Activated T-cell treated with anti-CD3 and anti-CD28 coated beads for 4 hours (primary cell): ENCODE measurements around the gene EFNA3.

Experiments used
- DNase-seq: peaks from one replicate; pipeline ENCODE4 v3.0.0-alpha.2; 2020

EFNA3 gene

GRCh38 chr1:155049651-155050559 is 28.7 kb upstream of the EFNA3 start:
- no peak for DNase-seq

DNA sequence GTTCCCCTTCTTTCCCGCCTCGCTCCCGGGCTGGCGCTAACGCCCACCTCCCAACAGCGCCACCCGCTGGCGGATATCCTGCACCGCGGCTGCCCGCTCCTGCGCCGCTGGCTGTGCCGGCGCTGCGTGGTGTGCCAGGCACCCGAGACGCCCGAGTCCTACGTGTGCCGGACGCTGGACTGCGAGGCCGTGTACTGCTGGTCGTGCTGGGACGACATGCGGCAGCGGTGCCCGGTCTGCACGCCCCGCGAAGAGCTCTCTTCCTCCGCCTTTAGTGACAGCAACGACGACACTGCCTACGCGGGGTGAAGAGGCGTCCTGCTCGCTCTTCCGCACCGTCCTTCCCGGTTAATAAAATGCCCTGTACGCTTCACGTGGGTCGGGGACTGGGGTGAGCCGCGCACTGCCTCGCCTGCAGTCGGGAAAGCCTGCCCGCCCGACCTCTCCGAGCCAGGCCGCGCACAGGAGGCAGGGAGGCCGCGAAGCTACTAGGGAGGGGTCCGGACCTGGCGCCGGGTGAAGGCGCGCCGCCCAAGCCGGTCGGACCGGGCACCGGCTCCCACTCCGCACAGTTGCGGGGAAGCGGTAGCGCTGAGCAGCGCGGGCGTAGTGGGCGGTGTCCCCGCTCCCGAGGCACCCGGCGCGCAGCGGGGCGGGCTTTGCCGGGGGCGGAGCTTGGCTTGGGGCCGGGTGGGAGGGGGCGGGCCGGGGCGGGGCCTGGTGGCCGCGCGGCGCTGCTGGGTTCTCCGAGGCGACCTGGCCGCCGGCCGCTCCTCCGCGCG is 27.9 kb upstream of the EFNA3 start, which contains the start of gene ADAM15:
TSS of gene ADAM15 (plus strand) at position 757 of the 782 bp plus-strand sequence. CDS start 71 bp downstream, outside the sequence.
- peak; percentile 71 for DNase-seq

- no peak for DNase-seq
Measured at GRCh38 chr1:155051342-155051776, 27.3 kb upstream of the EFNA3 start.

GRCh38 chr1:155051777-155052398 is 26.7 kb upstream of the EFNA3 start:
- peak; percentile 39 for DNase-seq

DNA sequence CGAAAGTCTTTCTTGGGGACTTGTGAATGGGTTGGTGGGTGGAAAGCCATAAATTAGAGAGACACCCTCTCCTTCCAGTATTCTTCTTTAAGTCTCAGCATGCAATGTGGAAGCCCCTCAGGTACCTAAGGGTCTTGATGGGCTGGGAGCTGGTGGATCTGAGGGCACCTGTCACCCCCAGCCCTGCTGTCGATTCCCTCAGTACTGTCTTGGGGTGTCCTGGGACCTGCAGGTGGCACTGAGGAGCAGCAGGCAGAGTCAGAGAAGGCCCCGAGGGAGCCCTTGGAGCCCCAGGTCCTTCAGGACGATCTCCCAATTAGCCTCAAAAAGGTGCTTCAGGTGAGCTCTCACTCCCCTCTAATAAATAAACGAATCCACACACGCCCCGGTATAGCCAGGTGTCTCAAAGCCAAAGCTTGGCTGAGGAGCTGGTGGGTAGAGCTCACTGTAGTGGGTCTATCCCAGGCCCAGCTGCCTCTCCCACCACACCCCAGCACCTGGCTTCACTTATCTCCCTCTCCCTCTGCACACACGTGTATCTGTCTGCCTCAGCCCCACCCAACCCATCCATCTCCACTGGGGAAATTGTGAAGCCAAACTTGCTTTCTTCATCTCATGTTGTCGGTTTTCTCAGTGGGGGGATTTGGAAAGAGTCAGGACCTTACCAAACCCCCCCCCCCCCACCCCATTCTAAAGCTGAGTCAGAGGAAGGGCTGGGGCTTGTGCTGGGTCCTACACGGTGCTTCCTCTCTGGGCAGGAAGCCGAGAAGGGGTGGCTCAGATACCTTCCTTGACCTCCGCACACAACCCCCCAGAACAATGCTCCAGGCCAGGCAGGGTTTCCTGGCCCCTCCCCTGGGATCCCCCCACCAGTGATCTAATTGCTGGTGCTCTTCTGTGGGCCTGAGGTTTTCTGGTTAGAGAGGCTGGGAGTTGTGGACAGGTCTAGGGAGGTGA is 25.9 kb upstream of the EFNA3 start:
- no peak for DNase-seq

DNA sequence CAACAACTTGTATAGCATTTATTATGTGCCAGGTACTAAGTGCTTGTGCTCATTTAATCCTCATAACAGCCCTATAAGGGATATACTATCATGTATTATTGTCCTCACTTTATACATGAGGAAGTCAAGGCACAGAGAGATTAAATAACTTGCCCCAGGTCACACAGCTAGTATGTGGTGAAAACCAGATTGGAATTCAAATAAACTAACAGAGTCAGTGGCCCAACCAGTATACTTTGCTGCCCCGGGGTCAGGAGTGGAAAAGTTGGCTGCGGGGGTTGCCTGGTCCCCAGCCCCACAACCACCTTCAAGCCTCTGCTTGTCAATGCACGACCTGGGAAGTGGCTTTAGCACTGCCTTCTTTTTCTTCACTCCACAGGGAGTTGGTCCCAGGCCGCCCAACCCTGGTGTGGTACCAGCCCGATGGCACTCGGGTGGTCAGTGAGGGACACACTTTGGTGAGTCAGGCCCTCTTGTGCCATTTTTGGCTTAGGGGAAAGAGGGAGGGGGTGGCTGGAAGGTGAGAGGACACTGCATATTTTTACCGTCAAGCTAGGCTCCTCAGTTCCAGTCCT is 25.0 kb upstream of the EFNA3 start:
- DNase-seq, result no peak

DNA sequence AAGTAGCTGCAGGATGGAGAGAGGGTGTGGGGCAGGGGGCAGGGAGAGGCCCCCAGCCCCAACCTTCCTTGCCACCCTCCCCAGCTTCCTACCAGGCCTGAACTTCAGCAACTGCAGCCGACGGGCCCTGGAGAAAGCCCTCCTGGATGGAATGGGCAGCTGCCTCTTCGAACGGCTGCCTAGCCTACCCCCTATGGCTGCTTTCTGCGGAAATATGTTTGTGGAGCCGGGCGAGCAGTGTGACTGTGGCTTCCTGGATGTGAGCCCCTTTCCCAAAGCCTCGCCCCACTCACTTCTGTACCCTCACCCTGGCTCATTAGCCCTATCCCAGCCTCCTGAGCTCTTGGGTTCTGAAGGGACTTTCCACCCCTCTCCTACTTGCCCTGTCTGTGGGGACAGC is 21.5 kb upstream of the EFNA3 start:
- DNase-seq, result no peak

GRCh38 chr1:155057788-155058211 is 20.8 kb upstream of the EFNA3 start:
- DNase-seq, result no peak

- DNase-seq, result no peak
Measured at GRCh38 chr1:155060736-155061135, 17.9 kb upstream of the EFNA3 start.

DNA sequence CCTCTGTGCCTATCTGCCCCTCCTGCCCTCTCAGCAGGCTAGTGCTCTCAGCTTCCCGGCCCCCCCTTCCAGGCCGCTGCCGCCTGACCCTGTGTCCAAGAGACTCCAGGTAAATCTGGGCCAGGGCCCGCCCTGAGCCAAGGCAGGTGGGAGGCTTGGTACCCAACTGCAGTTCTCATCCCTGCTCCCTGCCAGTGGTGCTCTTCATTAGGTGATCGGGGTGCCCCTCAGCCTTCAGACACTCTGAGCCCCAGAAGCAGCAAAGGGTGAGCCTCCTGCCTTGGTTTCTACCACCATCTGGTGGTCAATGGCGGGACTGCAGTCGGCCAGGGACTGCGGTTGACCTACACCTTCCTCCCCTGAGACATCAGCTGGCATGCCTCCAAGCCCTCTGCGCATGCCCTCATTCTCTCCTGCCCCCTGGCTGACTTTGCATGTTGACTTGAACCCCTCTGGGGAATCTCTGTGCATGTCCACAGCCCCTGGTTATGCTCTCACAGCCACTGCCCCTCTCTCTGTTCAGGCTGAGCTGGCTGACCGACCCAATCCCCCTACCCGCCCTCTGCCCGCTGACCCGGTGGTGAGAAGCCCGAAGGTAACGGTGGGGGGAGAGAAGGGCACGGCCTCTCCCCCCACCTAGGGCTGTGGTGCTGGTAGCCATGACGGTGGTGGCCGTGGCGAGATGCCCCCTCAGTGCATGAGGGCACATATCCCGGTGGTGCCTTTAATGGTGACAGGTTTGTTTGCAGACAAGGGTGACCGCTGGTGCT is 17.1 kb upstream of the EFNA3 start:
- peak; percentile 97 for DNase-seq

DNA sequence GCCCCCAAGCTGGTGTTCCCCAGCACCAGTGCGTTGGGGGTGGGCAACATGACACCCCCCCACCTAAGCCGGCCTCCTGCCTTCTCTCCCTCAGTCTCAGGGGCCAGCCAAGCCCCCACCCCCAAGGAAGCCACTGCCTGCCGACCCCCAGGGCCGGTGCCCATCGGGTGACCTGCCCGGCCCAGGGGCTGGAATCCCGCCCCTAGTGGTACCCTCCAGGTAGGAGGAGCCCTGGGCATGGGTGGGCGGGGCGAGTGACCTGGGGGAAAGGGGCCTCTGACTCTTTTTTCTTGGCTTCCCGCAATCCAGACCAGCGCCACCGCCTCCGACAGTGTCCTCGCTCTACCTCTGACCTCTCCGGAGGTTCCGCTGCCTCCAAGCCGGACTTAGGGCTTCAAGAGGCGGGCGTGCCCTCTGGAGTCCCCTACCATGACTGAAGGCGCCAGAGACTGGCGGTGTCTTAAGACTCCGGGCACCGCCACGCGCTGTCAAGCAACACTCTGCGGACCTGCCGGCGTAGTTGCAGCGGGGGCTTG is 16.4 kb upstream of the EFNA3 start:
- DNase-seq, result no peak

DNA sequence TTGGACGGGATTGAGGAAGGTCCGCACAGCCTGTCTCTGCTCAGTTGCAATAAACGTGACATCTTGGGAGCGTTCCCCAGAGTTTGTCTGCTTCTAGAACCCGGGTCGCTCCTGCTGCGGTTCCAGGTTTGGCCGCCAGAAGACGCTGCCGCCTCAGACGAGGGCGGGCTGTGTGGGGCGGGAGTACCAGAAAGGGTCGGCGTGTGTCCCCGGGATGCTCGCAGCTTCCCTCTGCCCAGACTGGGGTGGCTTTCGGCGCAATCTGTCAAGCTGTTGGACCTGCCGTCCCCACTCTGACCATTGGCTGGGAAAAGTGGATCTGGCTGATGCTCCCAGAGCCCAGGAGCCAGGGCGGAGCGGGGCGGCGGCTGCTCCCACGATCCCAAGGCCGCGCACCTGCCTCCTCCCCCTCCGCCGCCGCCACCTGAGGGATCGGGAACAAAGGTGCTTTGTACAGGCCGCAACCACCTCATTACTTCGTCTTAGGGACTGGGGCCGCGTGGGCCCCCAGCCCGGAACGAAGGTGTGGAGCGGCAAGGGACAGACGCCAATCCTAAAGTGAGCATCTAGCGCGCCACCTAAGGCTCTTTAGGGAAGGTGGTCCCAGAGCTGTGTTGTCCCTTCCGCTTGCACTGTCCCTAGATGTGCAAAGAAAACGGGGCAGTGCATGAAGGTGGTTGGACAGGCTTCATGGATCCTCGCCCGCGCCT is 15.8 kb upstream of the EFNA3 start:
- peak; percentile 77 for DNase-seq

DNA sequence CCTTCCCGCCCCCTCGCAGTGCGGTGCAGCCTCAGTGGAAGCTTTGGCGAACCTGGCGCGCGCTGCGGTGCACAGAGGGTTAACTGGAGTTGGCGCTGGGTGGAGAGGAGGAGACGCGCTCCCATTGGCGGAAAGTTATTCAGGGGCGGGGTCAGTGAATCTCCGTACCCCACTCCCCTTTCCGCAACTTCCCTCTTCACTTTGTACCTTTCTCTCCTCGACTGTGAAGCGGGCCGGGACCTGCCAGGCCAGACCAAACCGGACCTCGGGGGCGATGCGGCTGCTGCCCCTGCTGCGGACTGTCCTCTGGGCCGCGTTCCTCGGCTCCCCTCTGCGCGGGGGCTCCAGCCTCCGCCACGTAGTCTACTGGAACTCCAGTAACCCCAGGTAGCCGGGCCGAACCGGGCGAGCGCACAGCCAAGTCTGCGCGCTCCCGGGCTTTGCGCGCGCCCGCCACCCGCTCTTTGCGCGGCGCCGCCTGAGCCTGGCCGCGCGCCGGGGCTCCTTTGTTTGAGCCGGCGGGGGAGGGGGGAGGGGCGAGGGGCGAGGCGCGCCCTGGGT is 15.0 kb upstream of the EFNA3 start, which contains the start of gene EFNA4:
TSS of gene EFNA4 (plus strand) at position 191 of the 561 bp plus-strand sequence. CDS start at position 275, 84 bp downstream.
- peak; percentile 77 for DNase-seq

- no peak for DNase-seq
Measured at GRCh38 chr1:155064111-155064831, 14.4 kb upstream of the EFNA3 start.

DNA sequence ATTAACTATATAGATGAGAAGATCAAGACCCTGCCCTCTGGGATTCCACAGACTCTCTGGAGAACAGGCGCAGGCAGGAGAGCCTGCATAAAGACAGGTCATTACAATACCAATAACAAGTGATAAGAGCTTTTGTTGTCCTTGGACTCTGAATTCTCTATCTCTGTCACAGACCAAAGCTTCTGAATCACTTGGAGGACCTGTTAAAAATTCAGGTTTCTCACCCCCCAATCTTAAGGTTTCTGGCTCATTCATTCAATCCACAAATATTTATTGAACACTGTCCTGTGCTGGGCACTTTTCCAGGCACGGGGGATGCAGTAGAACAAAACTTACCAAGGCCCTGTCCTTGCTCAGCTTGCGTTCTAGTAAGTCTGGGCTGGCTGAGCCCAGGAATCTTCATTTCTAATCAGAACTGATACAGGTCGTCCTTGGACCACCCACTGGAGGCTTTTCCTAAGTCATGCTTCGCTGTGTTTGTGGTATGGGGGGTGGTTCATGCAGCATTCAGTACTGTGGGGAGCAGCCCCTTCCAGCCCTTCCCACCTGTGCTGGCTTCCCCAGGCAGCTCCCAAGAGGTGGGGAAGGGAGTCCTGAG is 13.7 kb upstream of the EFNA3 start:
- no peak for DNase-seq

GRCh38 chr1:155066777-155067176 is 11.9 kb upstream of the EFNA3 start:
- DNase-seq, result no peak

DNA sequence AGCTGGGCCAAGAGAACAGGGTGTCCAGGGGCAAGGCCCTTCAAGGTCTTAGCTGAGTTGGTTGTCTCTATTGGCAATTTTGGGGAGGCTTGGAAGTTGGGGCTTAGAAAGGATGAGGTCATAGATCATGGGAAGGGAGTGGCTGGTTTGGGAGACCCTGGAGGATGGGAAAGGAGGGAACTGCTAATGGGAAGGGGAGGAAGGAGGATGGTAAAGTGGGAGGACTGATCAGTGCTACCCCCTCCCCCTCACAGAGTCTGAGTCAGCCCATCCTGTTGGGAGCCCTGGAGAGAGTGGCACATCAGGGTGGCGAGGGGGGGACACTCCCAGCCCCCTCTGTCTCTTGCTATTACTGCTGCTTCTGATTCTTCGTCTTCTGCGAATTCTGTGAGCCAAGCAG is 10.0 kb upstream of the EFNA3 start:
- no peak for DNase-seq

- DNase-seq, result no peak
Measured at GRCh38 chr1:155069551-155070157, 9.0 kb upstream of the EFNA3 start.
